Keratinocyte (primary cell): ENCODE results near the gene YY2.
"Not testable (repeated sequence)": the region's sequence is repeated elsewhere in the genome, so short reads cannot be mapped to it uniquely, and the experiment has no call there.

Experiments
- CTCF ChIP-seq, 3 experiments: IDR thresholded peaks in 1 of 3; conservative IDR thresholded peaks in 1 of 3; optimal IDR thresholded peaks in 1 of 3; 2 replicates in 2 of 3; 3 replicates in 1 of 3; pipeline versions ENCODE3 to v1.5.1; 2011; ENCODE audit warnings: low read length in 3 of 3, mild to moderate bottlenecking in 3 of 3, moderate library complexity in 2 of 3, control low read depth in 1 of 3, inconsistent platforms in 1 of 3; ENCODE audit not compliant: insufficient read depth in 2 of 3; ENCODE audit errors: extremely low read depth in 1 of 3
- EZH2 ChIP-seq: IDR thresholded peaks from one replicate; pipeline ENCODE4 v1.6.1; 2012; ENCODE audit warnings: inconsistent platforms, mild to moderate bottlenecking, low read length, moderate library complexity

- TF ChIP-seq EZH2; CTCF (optimal IDR thresholded peaks at IDR 0.05 in 1 of 3, IDR thresholded peaks at IDR 0.05 in 1 of 3, conservative IDR thresholded peaks at IDR 0.05 in 1 of 3; ENCODE audit: extremely low read depth in 1 of 3, insufficient read depth in 2 of 3, low read length in 3 of 3): not testable (repeated sequence)
These were observed 35.6 kb upstream of the YY2 start for GRCh38 chrX:21820170-21820569.
